Spleen (tissue), 11 donors: Measurements from ENCODE around the gene SLC12A5. TPM values are rescaled to one million over a fixed set of nuclear protein-coding genes. Genes with fewer than 3 reads are reported as not detected.
"Not testable (repeated sequence)": the region's sequence is repeated elsewhere in the genome, so short reads cannot be mapped to it uniquely, and the experiment has no call there.

Experiments
- DNase-seq: peaks from one replicate; pipeline ENCODE4 v3.0.0-alpha.2; 2020
- H3K27ac ChIP-seq, 8 donors: fragments of 200-600 bp; sonication (generic) in 7 of 8; 1 replicate in 4 of 8; 2 replicates in 4 of 8; pipeline versions ENCODE4 v1.5.0 to v1.8.0; 2016 to 2021; ENCODE audit warnings: inconsistent platforms in 4 of 8, mild to moderate bottlenecking in 4 of 8, moderate library complexity in 1 of 8
- H3K27me3 ChIP-seq, 7 donors: fragments of 200-600 bp; sonication (generic) in 6 of 7; replicated peaks in 1 of 7; 1 replicate in 4 of 7; 2 replicates in 3 of 7; pipeline versions ENCODE4 v1.5.0 to v1.8.0; 2016 to 2021; ENCODE audit warnings: inconsistent platforms in 3 of 7, mild to moderate bottlenecking in 1 of 7
- H3K36me3 ChIP-seq, 6 donors: fragments of 200-600 bp; sonication (generic) in 5 of 6; 1 replicate in 4 of 6; 2 replicates in 2 of 6; pipeline versions ENCODE4 v1.5.0 to v1.8.0; 2016 to 2021; ENCODE audit warnings: inconsistent platforms in 2 of 6
- H3K4me1 ChIP-seq, 6 donors: fragments of 200-600 bp; sonication (generic) in 5 of 6; 1 replicate in 3 of 6; 2 replicates in 3 of 6; pipeline versions ENCODE4 v1.5.0 to v1.8.0; 2016 to 2021; ENCODE audit warnings: inconsistent platforms in 3 of 6
- H3K4me3 ChIP-seq, 8 donors: fragments of 200-600 bp; sonication (generic) in 7 of 8; 1 replicate in 4 of 8; 2 replicates in 4 of 8; pipeline versions ENCODE4 v1.5.0 to v1.8.0; 2016 to 2021; ENCODE audit warnings: inconsistent platforms in 4 of 8, mild to moderate bottlenecking in 4 of 8, moderate library complexity in 2 of 8
- H3K9me3 ChIP-seq, 8 donors: fragments of 200-600 bp; sonication (generic) in 7 of 8; 1 replicate in 4 of 8; 2 replicates in 4 of 8; pipeline versions ENCODE4 v1.5.0 to v1.8.0; 2016 to 2021; ENCODE audit warnings: inconsistent platforms in 4 of 8
- CTCF ChIP-seq, 11 experiments: fragments of 200-600 bp in 7 of 11; fragments of 450-650 bp in 4 of 11; sonication (generic) in 4 of 11; IDR thresholded peaks in 8 of 11; conservative IDR thresholded peaks in 3 of 11; 1 replicate in 7 of 11; 2 replicates in 4 of 11; pipeline versions ENCODE4 v1.4.0 to v1.8.0; 2016 to 2021; ENCODE audit warnings: antibody characterized with exemption in 11 of 11, inconsistent platforms in 4 of 11, mild to moderate bottlenecking in 1 of 11
- POLR2A ChIP-seq, 3 donors: fragments of 450-650 bp; IDR thresholded peaks; one replicate each; pipeline ENCODE4 v1.5.1; 2017; ENCODE audit warnings: antibody characterized with exemption in 3 of 3, mild to moderate bottlenecking in 1 of 3
- POLR2AphosphoS5 ChIP-seq, 3 donors: sonication (generic); formaldehyde crosslinking; IDR thresholded peaks; one replicate each; pipeline ENCODE4 v1.5.1; 2017; ENCODE audit warnings: antibody characterized with exemption in 3 of 3
- WGBS, 5 donors: extraction: QIAGEN DNeasy Blood & Tissue Kit in 3 of 5; methylation state at CpG; one replicate each; pipeline versions ENCODE4 v1.1.5 to v1.1.7; 2013 to 2018; 5-methylcytosine and 5-hydroxymethylcytosine counted together
- intact Hi-C: fragments of 100-400 bp; cut with DNase I; formaldehyde crosslinking; loops from one replicate; pipeline ENCODE4 v1.15.0; 2023; ENCODE audit warnings: low total_unique reads
- polyA plus RNA-seq, 3 donors: library from polyadenylated mRNA; stranded (reverse); fragments of 200-250 nt; gene quantifications; one replicate each; pipeline ENCODE4 v1.2.1, GENCODE V29; 2013
- total RNA-seq, 7 donors: library from RNA; depleted of rRNA in 3 of 7; stranded (reverse); fragments of >200 nt in 3 of 7; fragmentation: NEBNext Ultra II Directional in 4 of 7; extraction: Animal tissue kit (Norgen Biotek cat#: 25700) in 4 of 7; gene quantifications; one replicate each; pipeline versions ENCODE4 v1.1.0 to v1.2.1, GENCODE V29; 2016 to 2021
- donor health status: healthy with polysubstance abuse.
- donor health status: DM: no; HTN: no; CAD: no; lungs with moderate emphysema.
- donor health status: DM: no; HTN: no; CAD: no.
- donor health status: Bipolar disorder and iron deficiency.
- donor health status: healthy.
- donor health status: DM: no; HTN: no; CAD: no.
- donor health status: DM: yes; HTN: yes; CAD: no.

The SLC12A5 gene
- total and polyA plus RNA-seq, 10 donors: 0.20 to 8.7 (median 2.7) TPM

DNA sequence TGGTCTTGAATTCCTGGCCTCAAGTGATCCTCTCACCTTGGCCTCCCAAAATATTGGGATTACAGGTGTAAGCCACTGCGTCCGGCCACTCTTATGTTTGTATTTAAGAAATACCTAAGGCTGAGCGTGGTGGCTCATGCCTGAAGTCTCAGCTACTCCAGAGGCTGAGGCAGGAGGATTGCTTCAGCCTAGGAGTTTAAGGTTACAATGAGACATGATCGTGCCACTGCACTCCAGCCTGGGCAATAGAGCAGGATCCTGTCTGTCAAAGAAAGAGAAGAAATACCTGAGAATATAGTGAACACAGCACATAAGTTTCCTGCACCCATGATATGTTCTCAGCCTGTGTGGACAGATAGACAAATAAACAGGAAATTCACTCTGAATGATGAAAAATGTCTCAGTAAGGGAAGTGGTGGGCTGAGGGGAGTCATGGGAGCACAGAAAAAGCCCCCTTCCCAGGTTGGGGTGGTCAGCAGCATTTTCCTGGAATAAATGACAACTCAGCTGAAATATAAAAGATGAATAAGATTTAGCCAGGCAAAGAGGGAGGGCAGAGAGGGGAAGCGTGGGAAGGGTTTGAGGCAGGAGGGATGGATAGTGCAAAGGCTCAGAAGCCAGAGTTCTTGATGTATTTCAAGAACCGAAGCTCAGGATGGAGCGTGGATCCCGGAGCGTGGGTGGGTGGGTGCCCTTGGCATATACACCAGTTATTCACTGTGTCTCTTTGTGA is 34.1 kb upstream of the SLC12A5 start:
- Histone ChIP-seq H3K4me1 (peaks cover 0 to 81% (median 30%) of the 10 kb centered on the region in 6 donors), H3K27ac (no peak overlapping the region), H3K36me3 (no peaks in the 10 kb centered on the region), H3K4me3 (no peak overlapping the region), H3K9me3 (no peaks in the 10 kb centered on the region), H3K27me3 (peaks cover 0 to 52% (median 0%) of the 10 kb centered on the region in 7 donors)
- no peak for DNase-seq
- intact Hi-C loops: no loop called here
- WGBS, 5 donors: 59 to 73% (median 65%) methylated on average over 9 of the region's 9 CpGs
- TF ChIP-seq POLR2A (IDR thresholded peaks at IDR 0.05): no peak
- TF ChIP-seq CTCF (IDR thresholded peaks at IDR 0.05 in 8 of 11, conservative IDR thresholded peaks at IDR 0.05 in 3 of 11): no peak
- TF ChIP-seq POLR2AphosphoS5 (IDR thresholded peaks at IDR 0.05): no peak

DNA sequence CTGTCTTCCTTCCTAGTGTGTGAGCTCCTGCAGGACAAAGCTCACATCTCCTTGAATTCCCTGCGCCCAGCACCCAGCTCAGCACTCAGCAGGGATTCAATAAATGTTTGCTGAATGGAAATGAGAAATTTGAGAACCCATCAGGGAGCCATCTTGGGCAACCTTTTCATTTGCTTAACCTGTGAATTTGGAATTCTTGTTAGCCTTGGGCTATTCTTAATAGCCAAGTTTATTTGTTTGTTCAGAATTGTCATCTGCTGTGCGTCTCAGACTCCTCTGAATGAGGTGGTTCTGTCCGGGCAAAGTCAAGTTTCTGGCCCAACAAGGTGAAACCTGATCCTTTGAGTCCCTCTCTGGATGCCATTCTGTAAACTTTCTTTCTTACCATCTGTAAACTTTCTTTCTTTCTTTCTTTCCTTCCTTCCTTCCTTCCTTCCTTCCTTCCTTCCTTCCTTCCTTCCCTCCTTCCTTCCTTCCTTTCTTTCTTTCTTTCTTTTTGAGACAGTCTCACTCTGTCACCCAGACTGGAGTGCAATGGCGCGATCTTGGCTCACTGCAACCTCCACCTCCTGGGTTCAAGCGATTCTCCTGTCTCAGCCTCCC is 33.4 kb upstream of the SLC12A5 start:
- H3K27ac ChIP-seq, DNase-seq, H3K9me3 ChIP-seq, H3K36me3 ChIP-seq, H3K4me3 ChIP-seq, intact Hi-C loops: not testable (repeated sequence)
- Histone ChIP-seq H3K27me3 (peaks cover 0 to 50% (median 0%) of the 10 kb centered on the region in 7 donors), H3K4me1 (peaks cover 2 to 88% (median 37%) of the 10 kb centered on the region in 6 donors)
- 85 to 94% (median 89%) methylated on average over 6 of the region's 6 CpGs for WGBS, 5 donors

DNA sequence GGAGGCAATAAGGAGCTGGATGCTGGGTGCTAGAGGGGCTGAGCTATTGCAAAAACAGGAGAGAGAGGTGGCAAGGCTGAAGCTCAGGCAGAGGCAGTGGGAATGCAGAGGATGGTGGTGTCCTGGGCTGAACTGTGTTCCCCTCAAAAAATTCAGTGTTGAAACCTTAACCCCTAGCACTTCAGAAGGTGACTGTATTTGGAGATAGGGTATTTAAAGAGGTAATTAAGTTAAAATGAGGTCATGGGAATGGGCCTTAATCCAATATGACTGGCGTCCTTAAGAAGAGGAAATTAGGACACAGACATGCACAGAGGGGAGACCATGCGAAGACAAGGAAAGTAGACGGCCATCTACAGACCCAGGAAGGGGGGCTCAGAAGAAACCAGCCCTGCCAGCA is 31.8 kb upstream of the SLC12A5 start:
- DNase-seq: no peak
- no peak overlapping the region for H3K4me3 ChIP-seq
- H3K27me3 ChIP-seq: peaks cover 0 to 48% (median 0%) of the 10 kb centered on the region in 7 donors
- no peak overlapping the region for H3K27ac ChIP-seq
- 24 to 46% (median 39%) methylated on average over 3 of the region's 3 CpGs for WGBS, 5 donors
- no peaks in the 10 kb centered on the region for H3K9me3 ChIP-seq
- intact Hi-C loops: no loop called here
- no peaks in the 10 kb centered on the region for H3K36me3 ChIP-seq
- peaks cover 2 to 96% (median 47%) of the 10 kb centered on the region in 6 donors for H3K4me1 ChIP-seq
- no peak for TF ChIP-seq POLR2AphosphoS5 (IDR thresholded peaks at IDR 0.05)
- TF ChIP-seq POLR2A (IDR thresholded peaks at IDR 0.05): no peak
- TF ChIP-seq CTCF (IDR thresholded peaks at IDR 0.05 in 8 of 11, conservative IDR thresholded peaks at IDR 0.05 in 3 of 11): no peak

- no peak for TF ChIP-seq CTCF (IDR thresholded peaks at IDR 0.05 in 8 of 11, conservative IDR thresholded peaks at IDR 0.05 in 3 of 11)
- TF ChIP-seq POLR2A (IDR thresholded peaks at IDR 0.05): no peak
- TF ChIP-seq POLR2AphosphoS5 (IDR thresholded peaks at IDR 0.05): no peak
- 20 to 46% (median 27%) methylated on average over 2 of the region's 2 CpGs for WGBS, 5 donors
- peak overlapping the region in 6 of 8 donors; percentile 29 to 86 (median 63) for H3K27ac ChIP-seq
- intact Hi-C loops: no loop called here
- no peaks in the 10 kb centered on the region for H3K36me3 ChIP-seq
- peaks cover 0 to 46% (median 0%) of the 10 kb centered on the region in 7 donors for H3K27me3 ChIP-seq
- peaks cover 2 to 95% (median 48%) of the 10 kb centered on the region in 6 donors for H3K4me1 ChIP-seq
- H3K4me3 ChIP-seq: peak overlapping the region in 1 of 8 donors; percentile 44
- no peaks in the 10 kb centered on the region for H3K9me3 ChIP-seq
- no peak for DNase-seq
These were observed 30.7 kb upstream of the SLC12A5 start for GRCh38 chr20:45998337-45998736.
